ENCODE results near the gene FUT8.
A peak's percentile ranks its signal among the peaks of the same experiment; 100 is the strongest.

FUT8 gene

DNA sequence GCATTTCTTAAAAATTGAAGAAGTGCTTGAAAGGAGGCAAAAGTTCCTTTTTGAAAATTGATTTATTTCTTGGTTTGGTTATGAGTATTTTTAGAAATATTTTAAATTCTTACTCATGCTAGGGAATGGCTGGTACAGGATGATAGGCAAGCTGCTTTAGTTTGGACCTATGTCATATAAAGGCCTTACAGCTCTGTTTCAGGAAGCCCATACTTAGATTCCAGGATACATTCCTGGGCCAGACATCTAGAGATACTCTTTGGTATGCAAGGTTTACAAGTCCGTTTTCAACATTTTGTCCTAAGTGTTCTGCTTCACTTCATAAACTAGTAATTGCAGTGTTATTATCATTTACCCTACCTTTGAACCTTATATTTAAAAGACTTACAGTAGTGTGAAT is 186.8 kb downstream of the FUT8 start:
- no peak for DNase-seq
- H3K4me1 ChIP-seq, result no peaks in the 10 kb centered on the region
- no peaks in the 10 kb centered on the region for H3K27me3 ChIP-seq
- H3K9me3 ChIP-seq, result no peaks in the 10 kb centered on the region
- H3K4me3 ChIP-seq (ENCODE audit: low read depth, low read length), result no peak overlapping the region
- no peak for TF ChIP-seq CTCF (IDR thresholded peaks at IDR 0.05; ENCODE audit: low read depth, low read length)
- no peaks in the 10 kb centered on the region for H3K36me3 ChIP-seq

GRCh38 chr14:65600742-65601141 is 188.2 kb downstream of the FUT8 start:
- H3K36me3 ChIP-seq, result no peaks in the 10 kb centered on the region
- DNase-seq, result no peak
- H3K4me3 ChIP-seq (ENCODE audit: low read depth, low read length), result no peak overlapping the region
- H3K4me1 ChIP-seq, result no peaks in the 10 kb centered on the region; the same call in 1 of the 2 replicates
- no peaks in the 10 kb centered on the region for H3K27me3 ChIP-seq
- no peaks in the 10 kb centered on the region for H3K9me3 ChIP-seq
- TF ChIP-seq CTCF (IDR thresholded peaks at IDR 0.05; ENCODE audit: low read depth, low read length), result no peak

DNA sequence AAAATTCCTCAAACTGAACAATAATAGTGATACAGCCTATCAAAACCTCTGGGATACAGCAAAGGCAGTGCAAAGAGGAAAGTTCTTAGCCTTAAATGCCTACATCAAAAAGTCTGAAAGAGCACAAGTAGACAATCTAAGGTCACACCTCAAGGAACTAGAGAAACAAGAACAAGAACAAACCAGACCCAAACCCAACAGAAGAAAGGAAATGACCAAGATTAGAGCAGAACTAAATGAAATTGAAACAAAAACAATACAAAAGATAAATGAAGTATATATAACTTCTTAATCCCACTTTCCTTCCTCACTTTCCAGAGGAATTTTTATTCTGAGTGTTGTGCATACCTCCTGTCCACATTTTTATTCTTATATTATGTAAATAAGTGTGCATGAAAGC is 192.0 kb downstream of the FUT8 start:
- no peaks in the 10 kb centered on the region for H3K36me3 ChIP-seq
- no peak for DNase-seq
- no peak for TF ChIP-seq CTCF (IDR thresholded peaks at IDR 0.05; ENCODE audit: low read depth, low read length)
- no peaks in the 10 kb centered on the region; the same call in 1 of the 2 replicates for H3K4me1 ChIP-seq
- H3K27me3 ChIP-seq, result no peaks in the 10 kb centered on the region
- no peaks in the 10 kb centered on the region for H3K9me3 ChIP-seq
- H3K4me3 ChIP-seq (ENCODE audit: low read depth, low read length), result no peak overlapping the region

DNA sequence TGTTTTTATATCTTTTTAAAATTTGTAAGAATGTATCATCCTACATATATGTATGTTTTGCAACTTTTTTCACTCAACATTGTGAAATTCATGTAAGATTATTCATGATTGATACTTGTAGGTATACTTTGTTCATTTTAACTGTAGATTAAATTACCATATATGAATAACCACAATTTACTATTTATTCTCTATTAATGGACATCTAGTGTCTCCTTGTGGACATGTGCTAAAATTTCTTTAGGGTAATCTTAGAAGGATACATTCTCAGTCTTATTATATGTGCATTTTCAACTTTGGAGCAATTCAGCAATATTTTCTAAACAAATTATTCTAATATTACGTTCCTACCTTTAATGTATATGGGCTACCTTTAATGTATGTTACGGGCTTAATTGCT is 192.4 kb downstream of the FUT8 start:
- TF ChIP-seq CTCF (IDR thresholded peaks at IDR 0.05; ENCODE audit: low read depth, low read length), result 0 out of 2 replicates have a peak, but pooled peaks have one; percentile 3
- no peaks in the 10 kb centered on the region for H3K9me3 ChIP-seq
- no peaks in the 10 kb centered on the region; the same call in 1 of the 2 replicates for H3K4me1 ChIP-seq
- DNase-seq, result no peak
- no peaks in the 10 kb centered on the region for H3K27me3 ChIP-seq
- H3K4me3 ChIP-seq (ENCODE audit: low read depth, low read length), result no peak overlapping the region
- no peaks in the 10 kb centered on the region for H3K36me3 ChIP-seq

DNA sequence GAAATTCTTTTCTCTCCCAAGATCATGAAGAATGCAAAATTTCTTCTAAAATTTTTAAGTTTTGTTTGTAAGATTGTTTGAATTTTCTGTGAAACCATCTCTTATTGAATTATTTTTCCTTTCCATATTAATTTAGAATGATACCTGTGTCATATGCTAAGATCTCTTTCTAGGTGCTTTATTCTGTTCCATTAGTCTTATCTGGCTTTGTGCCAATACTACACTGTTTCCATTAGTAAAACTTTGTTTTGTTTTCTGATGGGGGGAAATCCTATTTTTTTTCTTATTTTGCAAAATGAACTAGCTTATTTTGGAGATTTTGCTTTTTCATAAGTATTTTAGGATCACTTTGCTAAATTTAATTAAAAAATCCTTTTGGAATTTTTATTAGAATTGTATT is 193.9 kb downstream of the FUT8 start:
- H3K36me3 ChIP-seq, result no peaks in the 10 kb centered on the region

More for the DNA sequence above, 193.9 kb downstream of the FUT8 start:
- Histone ChIP-seq H3K4me3 (ENCODE audit: low read depth, low read length) (no peak overlapping the region), H3K9me3 (no peaks in the 10 kb centered on the region), H3K4me1 (no peaks in the 10 kb centered on the region; the same call in 1 of the 2 replicates), H3K27me3 (no peaks in the 10 kb centered on the region)
- DNase-seq, result no peak
- no peak for TF ChIP-seq CTCF (IDR thresholded peaks at IDR 0.05; ENCODE audit: low read depth, low read length)
